ENCODE data around the gene NFASC. TPM values are rescaled to one million over a fixed set of nuclear protein-coding genes. Genes with fewer than 3 reads are reported as not detected.

The NFASC gene
- total RNA-seq, 2 experiments from 2014 or later: not detected

DNA sequence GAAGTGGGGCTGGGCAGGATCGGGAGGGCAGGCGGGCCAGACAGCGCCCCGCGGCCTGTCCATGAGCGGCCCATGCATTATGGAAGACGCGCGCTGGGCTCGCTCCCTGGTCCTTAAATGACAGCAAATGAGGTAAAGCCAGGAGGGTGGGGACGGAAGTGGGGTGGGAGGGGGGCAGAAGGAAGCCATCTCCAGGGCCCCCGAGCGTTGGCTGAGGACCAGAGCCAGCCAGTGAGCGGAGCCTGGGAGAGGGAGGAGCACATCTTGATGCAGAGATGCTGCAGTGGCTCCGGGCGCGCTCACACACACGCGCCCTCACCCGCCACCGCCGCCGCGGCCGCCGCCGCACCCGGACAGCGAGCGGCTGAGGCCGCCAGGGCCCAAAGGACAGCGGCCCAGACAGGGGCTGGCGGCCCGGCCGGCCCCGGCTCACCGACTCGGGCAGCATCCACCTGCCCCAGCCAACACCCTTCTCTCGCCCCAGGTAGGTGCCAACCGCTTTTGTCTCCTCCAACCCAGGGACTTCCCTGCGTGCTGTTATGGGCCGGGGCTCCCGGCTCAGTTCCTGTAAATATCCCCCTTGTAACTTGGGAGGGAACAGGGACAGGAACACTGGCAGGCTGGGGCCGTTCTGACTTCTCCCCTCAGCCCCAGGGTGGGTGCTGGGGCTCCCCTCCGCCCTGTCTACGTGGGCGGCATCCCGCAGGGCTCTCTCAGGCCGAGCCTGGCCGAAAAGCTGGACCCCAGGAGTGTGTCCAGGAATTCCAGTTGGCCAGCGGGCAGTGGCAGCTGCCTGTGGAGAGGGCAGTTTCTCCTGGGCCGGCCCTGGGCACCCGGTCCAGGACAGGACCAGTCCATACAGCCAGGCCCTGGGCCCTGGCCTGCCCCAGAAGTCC, 172.5 kb downstream of the NFASC start, which contains the start of gene CNTN2:
Gene CNTN2 (plus strand): TSS at position 302 of the 896 bp plus-strand sequence. CDS start 9,974 bp downstream, outside the sequence.
- H3K27ac ChIP-seq (ENCODE audit: low read depth, low read length, poor library complexity, severe bottlenecking): no peak within 1 kb of the TSS
- no peaks in the 10 kb centered on the region for H3K79me2 ChIP-seq (ENCODE audit: insufficient read depth, low read depth, low read length)
- no peak within 1 kb of the TSS for H3K4me2 ChIP-seq (ENCODE audit: low read length)
- TF ChIP-seq EZH2phosphoT487 (IDR thresholded peaks at IDR 0.05; ENCODE audit: borderline replicate concordance, low read depth, low read length): no peak
- TF ChIP-seq, protein P1, sequence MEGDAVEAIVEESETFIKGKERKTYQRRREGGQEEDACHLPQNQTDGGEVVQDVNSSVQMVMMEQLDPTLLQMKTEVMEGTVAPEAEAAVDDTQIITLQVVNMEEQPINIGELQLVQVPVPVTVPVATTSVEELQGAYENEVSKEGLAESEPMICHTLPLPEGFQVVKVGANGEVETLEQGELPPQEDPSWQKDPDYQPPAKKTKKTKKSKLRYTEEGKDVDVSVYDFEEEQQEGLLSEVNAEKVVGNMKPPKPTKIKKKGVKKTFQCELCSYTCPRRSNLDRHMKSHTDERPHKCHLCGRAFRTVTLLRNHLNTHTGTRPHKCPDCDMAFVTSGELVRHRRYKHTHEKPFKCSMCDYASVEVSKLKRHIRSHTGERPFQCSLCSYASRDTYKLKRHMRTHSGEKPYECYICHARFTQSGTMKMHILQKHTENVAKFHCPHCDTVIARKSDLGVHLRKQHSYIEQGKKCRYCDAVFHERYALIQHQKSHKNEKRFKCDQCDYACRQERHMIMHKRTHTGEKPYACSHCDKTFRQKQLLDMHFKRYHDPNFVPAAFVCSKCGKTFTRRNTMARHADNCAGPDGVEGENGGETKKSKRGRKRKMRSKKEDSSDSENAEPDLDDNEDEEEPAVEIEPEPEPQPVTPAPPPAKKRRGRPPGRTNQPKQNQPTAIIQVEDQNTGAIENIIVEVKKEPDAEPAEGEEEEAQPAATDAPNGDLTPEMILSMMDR (conservative IDR thresholded peaks at IDR 0.05; ENCODE audit: low read length): no peak
- no TSS peak for BruUV-seq (replicated peaks)
- POLR2A ChIA-PET: no interaction called here
- no peak for DNase-seq (ENCODE audit: low spot score)
- H3K36me3 ChIP-seq (ENCODE audit: insufficient read depth, low read length): no peaks in the 10 kb centered on the region
- H3K9me3 ChIP-seq (ENCODE audit: low read length): no peaks in the 10 kb centered on the region
- no peak within 1 kb of the TSS for H3K4me3 ChIP-seq (ENCODE audit: low read depth, low read length, poor library complexity, severe bottlenecking)
- no peaks in the 10 kb centered on the region for H3K4me1 ChIP-seq (ENCODE audit: insufficient read depth, low read length, poor library complexity, severe bottlenecking)
- H4K20me1 ChIP-seq (ENCODE audit: insufficient read depth, low read length): no peaks in the 10 kb centered on the region
- intact Hi-C loops (cut with micrococcal nuclease; ENCODE audit: unreplicated experiment): no loop called here
- CTCF ChIA-PET (ENCODE audit: unreplicated experiment): no interaction called here
- no peak within 1 kb of the TSS for H2AFZ ChIP-seq (ENCODE audit: low read length)
- no peaks in the 10 kb centered on the region for H3K9me2 ChIP-seq (ENCODE audit: insufficient read depth, low read length)

DNA sequence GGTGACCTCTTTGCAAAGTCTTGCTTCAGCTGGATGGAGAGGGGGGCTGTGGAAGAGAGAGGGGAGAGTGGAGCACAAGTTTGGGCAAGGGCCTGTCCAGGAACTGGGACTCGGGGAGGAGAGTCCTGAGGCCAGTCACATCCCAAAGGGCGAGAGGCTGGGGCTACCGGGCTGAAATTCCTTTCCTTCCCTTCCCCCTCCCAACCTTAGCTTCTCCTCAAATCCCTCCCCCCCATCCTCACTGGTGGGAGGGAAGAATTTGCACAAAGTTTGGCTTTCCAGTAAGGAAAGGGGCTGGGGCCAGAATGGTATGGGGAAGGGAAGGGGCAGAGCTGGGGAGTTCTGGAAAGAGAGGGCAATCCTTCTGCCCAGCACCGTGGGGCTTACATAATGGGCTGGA, 173.2 kb downstream of the NFASC start:
- no TSS peak for BruUV-seq (replicated peaks)
- Histone ChIP-seq H3K9me3 (ENCODE audit: low read length) (no peaks in the 10 kb centered on the region), H3K9me2 (ENCODE audit: insufficient read depth, low read length) (no peaks in the 10 kb centered on the region), H3K27ac (ENCODE audit: low read depth, low read length, poor library complexity, severe bottlenecking) (no peak overlapping the region), H2AFZ (ENCODE audit: low read length) (no peak overlapping the region), H3K79me2 (ENCODE audit: insufficient read depth, low read depth, low read length) (no peaks in the 10 kb centered on the region), H3K36me3 (ENCODE audit: insufficient read depth, low read length) (no peaks in the 10 kb centered on the region), H3K4me2 (ENCODE audit: low read length) (no peak overlapping the region), H4K20me1 (ENCODE audit: insufficient read depth, low read length) (no peaks in the 10 kb centered on the region), H3K4me1 (ENCODE audit: insufficient read depth, low read length, poor library complexity, severe bottlenecking) (no peaks in the 10 kb centered on the region), H3K4me3 (ENCODE audit: low read depth, low read length, poor library complexity, severe bottlenecking) (no peak overlapping the region)
- no peak for DNase-seq (ENCODE audit: low spot score)
- POLR2A ChIA-PET: interaction anchor here (0.7 kb wide), 1 partner anchor 124 kb away, joined by 3 read pairs; no protein-coding TSS in a partner anchor
- intact Hi-C loops (cut with micrococcal nuclease; ENCODE audit: unreplicated experiment): no loop called here
- CTCF ChIA-PET (ENCODE audit: unreplicated experiment): no interaction called here
- TF ChIP-seq, protein P1 (conservative IDR thresholded peaks at IDR 0.05; ENCODE audit: low read length): no peak
- TF ChIP-seq EZH2phosphoT487 (IDR thresholded peaks at IDR 0.05; ENCODE audit: borderline replicate concordance, low read depth, low read length): no peak

DNA sequence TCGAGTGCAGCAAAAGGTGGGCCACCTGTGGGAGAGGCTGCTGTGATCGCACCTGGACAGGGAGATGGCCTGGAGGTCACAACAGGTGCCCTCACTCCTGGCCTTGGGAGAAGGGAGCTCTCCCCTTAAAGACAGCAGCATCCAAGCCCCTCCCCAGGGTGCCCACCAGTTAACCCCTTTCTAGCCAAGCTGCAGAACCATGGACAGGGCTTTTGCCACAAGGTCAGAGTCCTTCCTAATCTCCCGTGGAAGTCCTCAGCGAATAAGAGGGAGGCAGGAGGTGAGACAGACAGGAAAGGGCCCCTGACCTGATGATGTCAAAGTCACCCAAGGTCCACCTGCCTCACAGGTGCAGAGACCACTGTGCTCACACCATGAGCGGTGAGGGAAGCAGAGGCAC, 174.1 kb downstream of the NFASC start:
- Histone ChIP-seq H3K4me2 (ENCODE audit: low read length) (no peak overlapping the region), H3K27ac (ENCODE audit: low read depth, low read length, poor library complexity, severe bottlenecking) (no peak overlapping the region), H3K4me3 (ENCODE audit: low read depth, low read length, poor library complexity, severe bottlenecking) (no peak overlapping the region), H4K20me1 (ENCODE audit: insufficient read depth, low read length) (no peaks in the 10 kb centered on the region), H3K36me3 (ENCODE audit: insufficient read depth, low read length) (no peaks in the 10 kb centered on the region), H3K79me2 (ENCODE audit: insufficient read depth, low read depth, low read length) (no peaks in the 10 kb centered on the region), H3K4me1 (ENCODE audit: insufficient read depth, low read length, poor library complexity, severe bottlenecking) (no peaks in the 10 kb centered on the region), H2AFZ (ENCODE audit: low read length) (no peak overlapping the region), H3K9me3 (ENCODE audit: low read length) (no peaks in the 10 kb centered on the region), H3K9me2 (ENCODE audit: insufficient read depth, low read length) (no peaks in the 10 kb centered on the region)
- ChIA-PET POLR2A (interaction anchor here (0.7 kb wide), 1 partner anchor 124 kb away, joined by 3 read pairs; no protein-coding TSS in a partner anchor), CTCF (ENCODE audit: unreplicated experiment) (no interaction called here)
- intact Hi-C loops (cut with micrococcal nuclease; ENCODE audit: unreplicated experiment): no loop called here
- no peak for DNase-seq (ENCODE audit: low spot score)
- no TSS peak for BruUV-seq (replicated peaks)
- TF ChIP-seq EZH2phosphoT487 (IDR thresholded peaks at IDR 0.05; ENCODE audit: borderline replicate concordance, low read depth, low read length): no peak
- TF ChIP-seq, protein P1 (conservative IDR thresholded peaks at IDR 0.05; ENCODE audit: low read length): no peak
